Gastroesophageal sphincter (tissue), 3 donors: ENCODE results near the gene SLC5A8.

Experiments
- CTCF ChIP-seq, 4 experiments: fragments of 200-600 bp in 2 of 4; fragments of 450-650 bp in 2 of 4; sonication (generic) in 1 of 4; IDR thresholded peaks; one replicate each; pipeline ENCODE4 v1.5.1; 2017 to 2019; ENCODE audit warnings: antibody characterized with exemption in 4 of 4, mild to moderate bottlenecking in 2 of 4, moderate library complexity in 2 of 4
- EP300 ChIP-seq: sonication (generic); formaldehyde crosslinking; IDR thresholded peaks from one replicate; pipeline ENCODE4 v1.6.1; 2017; ENCODE audit warnings: antibody characterized with exemption, mild to moderate bottlenecking
- POLR2A ChIP-seq, 2 donors: fragments of 450-650 bp; IDR thresholded peaks; one replicate each; pipeline ENCODE4 v1.6.1; 2017; ENCODE audit warnings: antibody characterized with exemption in 2 of 2, mild to moderate bottlenecking in 2 of 2, moderate library complexity in 1 of 2
- POLR2AphosphoS5 ChIP-seq: sonication (generic); formaldehyde crosslinking; IDR thresholded peaks from one replicate; pipeline ENCODE4 v1.6.1; 2017; ENCODE audit warnings: antibody characterized with exemption

DNA sequence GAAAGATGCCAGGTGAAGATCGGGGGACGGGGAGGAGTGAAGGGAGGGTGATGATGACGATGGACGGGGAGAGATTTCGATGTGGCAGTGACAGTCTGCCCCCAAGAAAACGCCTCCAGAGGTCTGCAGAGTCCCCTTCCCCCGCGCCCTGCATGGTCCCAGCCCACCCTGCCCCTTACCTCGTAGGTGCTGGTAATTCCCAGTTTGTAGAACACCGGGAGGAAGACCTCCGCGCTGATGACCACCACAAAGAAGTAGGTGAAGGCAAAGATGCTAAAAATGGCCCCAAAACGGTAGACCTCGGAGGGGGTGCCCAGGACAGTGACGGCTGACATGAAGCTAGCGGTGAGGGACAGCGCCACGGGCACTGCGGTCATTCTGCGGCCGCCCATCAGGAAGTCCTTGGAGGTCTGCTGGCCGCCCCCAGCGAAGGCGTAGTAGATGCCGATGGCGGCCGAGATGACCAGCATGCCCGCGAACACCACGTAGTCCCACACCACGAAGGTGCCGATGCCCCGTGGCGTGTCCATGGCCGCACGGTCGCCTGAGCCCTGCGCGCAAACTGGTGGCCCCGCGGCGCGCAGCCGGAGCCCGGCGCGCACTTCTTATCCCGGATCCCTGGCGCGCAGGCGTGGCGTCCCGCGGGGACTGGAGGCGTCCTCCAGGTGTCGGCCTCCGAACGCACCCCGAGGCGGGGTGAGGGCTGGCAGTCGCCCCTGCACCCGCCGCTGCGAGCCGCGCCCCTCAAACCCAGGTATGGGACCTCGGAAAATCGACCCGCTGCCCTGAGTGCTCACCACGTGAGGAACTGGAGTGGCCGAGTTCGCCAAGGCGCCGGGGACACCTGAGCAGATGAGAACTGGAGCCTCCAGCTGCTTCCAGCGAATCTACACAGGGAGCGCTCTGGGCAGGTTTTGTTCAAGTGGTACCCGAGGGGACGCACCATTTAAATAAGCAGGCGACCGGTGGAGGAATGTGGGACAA lies at the start of gene SLC5A8:
- TF ChIP-seq CTCF (IDR thresholded peaks at IDR 0.05): no peak
- no peak for TF ChIP-seq POLR2A (IDR thresholded peaks at IDR 0.05)
- no peak for TF ChIP-seq POLR2AphosphoS5
- TF ChIP-seq EP300: no peak
